ENCODE measurements around the gene VKORC1L1.
"Not testable (repeated sequence)": the region's sequence is repeated elsewhere in the genome, so short reads cannot be mapped to it uniquely, and the experiment has no call there.

VKORC1L1 gene

DNA sequence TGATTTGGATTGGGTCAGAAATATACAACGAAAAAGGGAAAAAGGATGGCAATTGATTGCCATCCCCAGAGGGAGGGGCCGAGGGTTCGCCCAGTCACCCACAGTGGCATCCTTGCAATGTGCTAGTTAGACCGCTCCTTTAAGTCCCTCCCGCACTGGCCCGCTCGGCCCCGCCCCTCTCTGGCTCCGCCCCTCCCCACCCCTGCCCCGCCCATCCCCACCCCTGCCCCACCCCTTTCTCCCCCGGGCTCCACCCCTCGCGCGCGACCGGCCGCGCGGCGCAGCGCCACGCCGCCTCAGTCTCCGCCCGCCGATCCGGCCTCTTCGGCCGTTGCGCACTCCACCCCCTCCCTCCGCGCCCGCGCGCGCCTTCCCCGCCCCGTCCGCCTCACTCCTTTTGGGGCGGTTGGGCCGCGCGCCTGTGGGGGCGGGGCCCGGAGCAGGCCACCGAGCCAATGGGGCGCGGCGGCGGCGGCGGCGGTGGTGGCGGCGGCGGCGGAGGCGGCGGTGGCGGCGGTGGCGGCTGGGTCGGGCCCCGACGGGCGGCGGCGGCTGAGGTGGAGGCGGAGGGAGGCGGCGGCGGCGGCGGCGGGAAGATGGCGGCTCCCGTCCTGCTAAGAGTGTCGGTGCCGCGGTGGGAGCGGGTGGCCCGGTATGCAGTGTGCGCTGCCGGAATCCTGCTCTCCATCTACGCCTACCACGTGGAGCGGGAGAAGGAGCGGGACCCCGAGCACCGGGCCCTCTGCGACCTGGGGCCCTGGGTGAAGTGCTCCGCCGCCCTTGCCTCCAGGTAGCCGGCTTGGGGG lies at the start of gene VKORC1L1:
Gene VKORC1L1, plus strand, starts transcription at position 299 of the 806 bp plus-strand sequence. Its CDS starts 298 bp downstream, at position 597.
- DNase-seq: peak; percentile 96

DNA sequence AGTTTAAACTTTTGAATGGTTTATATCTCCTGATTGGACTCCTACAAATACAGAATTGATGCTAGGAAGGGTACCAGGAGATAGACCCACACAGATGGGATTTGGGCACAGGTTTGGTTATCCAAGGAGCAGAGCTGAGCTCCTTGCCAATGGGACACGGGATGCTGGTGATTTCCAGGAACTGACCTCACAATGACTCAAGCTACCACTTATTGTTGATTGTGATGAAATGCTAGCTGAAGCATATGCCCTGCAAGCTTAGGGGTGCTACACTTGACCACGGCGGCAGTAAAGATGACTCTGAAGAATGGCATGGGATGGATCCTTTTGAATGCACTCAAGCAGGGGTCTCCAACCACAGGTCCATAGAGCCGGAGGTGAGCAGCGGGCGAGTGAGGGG lies 45.5 kb upstream of the VKORC1L1 start:
- no peak for DNase-seq

DNA sequence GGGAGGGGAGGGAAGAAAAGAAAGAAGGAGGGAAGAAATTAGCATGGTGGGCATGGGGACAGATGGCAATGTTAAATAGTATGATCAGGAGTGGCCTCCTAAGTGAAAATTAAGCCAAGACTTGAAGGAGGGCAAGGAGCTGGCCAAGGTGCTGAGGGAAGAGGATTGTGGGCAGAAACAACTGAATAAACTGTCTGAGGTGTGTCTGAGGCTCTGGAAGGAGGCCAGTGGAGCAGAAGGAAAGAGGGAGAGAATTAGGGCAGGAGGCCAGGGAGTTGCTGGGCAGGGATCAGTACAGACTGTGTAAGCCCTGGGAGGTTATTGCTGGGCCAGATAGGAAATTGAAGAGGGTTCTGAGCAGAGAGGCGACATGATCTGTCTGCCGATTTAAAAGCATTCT lies 40.6 kb upstream of the VKORC1L1 start:
- DNase-seq: no peak

DNA sequence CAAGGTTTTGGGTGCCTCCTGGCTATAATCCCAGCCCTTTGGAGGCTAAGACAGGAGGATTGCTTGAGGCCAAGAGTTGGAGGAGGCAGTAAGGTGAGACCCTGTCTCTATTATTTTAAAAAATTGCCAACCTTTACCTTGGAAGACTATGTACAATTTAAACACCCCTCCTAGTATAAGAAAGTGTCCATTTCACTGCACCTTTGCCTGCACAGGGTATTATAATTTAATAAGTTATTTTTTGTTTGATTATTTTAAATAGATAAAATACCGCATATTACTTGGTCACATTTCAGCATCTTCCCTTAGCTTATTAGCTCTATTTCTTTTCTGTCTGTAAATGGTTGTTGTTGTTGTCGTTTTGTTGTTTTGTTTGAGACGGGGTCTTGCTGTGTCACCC lies 36.2 kb upstream of the VKORC1L1 start:
- not testable (repeated sequence) for DNase-seq

DNA sequence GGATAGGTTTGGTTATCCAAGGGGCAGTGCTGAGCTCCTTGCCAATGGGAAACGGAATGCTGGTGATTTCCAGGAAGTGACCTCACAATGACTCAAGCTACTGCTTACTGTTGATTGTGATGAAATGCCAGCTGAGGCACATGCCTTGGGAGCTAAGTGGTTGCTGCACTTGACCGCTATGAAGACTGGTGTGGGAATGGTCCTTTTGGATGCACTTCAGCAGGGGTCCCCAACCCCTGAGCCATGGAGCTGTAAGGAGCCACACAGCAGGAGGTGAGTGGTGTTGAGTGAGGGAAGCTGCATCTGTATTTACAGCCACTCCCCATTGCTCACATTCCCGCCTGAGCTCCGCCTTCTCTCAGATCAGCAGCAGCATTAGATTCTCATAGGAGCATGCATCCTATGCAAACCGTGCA lies 35.3 kb upstream of the VKORC1L1 start:
- not testable (repeated sequence) for DNase-seq

DNA sequence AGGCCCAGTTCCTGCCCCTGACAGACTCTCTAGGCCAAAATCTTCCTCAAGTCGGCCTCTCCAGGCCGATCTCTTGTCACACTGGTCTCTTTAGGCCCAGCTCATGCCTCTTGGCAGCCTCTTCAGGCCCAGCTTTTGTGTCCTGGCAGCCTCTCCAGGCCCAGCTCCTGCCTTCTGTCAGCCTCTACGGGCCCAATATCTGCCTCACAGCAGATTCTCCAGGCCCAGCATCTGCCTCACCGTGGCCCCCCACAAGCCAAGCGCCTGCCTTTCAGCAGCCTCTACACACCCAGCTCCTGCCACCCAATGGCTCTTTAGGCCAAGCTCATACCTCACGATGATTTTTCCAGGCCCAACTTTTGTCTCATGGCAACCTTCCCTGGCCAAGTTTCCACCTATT lies 33.0 kb upstream of the VKORC1L1 start:
- DNase-seq: no peak

DNA sequence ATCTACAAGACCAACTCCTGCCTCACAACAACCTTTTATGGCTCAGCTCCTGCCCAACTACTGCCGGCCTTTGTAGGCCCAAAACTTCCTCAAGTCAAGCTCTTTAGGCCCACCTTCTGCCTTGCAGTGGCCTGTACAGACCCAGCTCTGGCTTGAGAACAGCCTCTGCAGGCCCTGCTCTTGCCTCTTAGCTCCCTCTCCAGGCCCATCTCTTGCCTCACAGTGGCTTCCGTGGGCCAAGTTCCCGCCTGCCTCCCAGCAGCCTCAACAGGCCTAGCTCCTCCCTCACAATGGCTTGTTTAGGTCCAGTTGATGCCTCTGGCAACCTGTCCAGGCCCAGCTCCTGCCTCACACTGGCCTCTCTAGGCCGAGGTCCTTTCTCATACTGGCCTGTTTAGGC lies 32.4 kb upstream of the VKORC1L1 start:
- no peak for DNase-seq

DNA sequence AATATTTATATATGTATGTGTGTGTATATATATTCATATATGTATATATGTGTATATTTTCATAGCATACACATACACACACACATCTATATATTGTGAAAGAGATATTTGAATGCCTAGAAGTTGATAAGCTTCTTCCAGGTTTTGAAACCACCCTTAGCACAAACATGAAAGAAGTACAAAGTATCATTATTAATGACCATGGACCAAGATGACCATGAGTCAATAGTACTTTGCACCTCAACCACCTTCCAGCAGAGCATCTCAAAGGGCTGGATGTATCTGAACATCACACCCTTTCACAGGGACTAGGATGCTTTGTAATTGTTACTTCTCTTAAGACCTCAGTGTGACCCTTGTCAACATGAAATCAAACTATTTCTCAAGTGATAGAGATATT lies 29.3 kb upstream of the VKORC1L1 start:
- not testable (repeated sequence) for DNase-seq

DNA sequence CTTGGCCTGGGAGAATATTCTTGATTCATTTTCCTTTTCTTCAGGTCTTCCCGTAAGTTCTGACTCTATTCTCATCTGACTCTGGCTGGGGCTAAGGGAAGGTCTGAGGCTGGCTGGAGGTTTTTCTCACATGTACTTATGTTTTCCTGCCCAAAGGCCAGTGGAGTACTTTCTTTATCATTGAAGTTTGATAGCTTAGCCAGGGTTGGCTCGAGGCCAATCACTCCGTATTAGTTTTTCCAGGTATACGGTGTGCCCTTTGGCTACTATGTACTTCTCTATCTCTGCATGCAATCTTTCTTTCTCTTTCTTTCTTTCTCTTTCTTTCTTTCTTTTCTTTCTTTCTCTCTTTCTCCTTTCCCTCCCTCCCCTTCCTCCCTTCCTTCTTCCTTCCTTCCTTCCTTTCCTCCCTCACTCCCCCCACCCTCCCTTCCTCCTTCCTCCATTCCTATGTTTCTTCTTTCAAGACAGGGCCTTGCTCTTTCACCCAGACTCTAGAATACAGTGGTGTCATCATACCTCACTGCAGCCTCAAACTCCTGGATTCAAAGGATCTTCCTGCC lies 26.8 kb upstream of the VKORC1L1 start:
- DNase-seq: no peak

DNA sequence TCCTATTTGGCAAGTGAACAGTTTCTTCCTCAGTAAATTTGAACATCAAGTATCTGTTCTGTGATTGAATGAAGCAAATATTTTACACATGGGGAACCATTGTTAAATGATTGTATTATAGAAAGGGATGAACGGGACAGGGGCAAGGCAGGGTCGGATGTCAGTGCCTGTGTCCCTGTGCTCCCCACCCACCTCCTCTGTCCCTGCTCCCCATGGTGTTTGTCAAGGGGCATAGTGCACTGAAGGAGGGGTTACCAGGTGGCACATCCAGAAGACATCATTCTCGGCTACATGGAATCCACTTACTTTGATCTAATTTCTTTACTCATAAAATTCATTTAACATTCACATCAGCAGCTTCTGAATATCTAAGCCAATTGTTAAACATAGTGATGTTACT lies 19.4 kb upstream of the VKORC1L1 start:
- DNase-seq: not testable (repeated sequence)

DNA sequence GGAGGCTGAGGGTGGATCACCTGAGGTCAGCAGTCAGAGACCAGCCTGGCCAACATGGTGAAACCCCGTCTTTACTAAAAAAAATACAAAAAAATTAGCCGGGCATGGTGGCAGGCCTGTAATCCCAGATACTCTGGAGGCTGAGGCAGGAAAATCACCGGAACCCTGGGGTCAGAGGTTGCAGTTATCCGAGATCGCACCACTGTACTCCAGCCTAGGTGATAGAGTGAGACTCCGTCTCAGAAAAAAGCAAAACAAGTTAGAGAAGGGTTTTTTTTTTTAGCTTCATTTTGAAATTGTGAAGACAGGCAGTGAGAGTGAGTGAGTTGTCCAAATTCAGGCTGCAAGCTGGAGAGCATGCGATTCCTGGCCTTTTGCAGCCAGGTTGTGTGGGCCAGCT lies 19.0 kb upstream of the VKORC1L1 start:
- not testable (repeated sequence) for DNase-seq

DNA sequence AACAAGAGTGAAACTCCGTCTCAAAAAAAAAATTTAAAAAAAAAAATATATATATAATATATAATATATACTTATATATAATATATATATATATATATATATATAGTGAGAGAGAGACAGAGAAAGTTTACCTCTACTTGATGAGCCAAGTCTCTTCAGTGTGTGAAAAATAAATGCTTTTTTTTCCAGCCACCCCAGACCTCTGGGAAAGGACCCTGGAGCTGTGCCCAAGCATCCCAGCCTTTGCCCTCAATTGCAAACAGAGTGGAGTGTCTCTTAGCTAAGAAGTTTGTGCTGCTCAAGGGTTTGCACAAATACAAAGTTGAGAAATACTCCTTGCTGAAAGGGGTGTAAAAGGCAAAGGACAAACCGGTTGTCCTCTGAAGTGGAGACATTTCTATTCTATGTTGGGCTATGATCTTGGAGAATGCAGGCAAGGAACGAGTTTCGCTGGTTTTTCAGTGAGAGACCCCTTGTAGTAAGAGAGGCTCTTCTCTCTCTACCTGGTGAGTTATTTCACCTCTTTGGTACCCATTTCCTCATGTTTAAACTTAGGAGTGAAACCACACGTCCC lies 15.5 kb upstream of the VKORC1L1 start:
- not testable (repeated sequence) for DNase-seq

DNA sequence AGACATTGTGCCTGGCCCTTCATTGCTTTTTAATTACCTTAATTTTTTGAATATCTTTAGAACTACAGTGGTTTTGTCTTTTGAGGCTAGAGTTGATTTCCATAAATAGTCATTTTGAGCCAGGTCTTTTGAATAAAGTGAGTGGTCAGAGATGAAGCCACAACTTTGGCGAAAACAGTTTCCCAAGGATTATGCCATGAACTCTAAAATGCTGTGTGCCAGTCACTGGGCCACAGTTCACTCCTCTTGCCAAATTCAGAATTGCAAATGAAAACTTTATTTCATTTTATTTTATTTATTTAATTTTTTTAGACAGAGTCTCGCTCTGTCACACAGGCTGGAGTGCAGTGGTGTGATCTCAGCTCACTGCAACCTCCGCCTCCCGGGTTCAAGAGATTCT lies 14.2 kb upstream of the VKORC1L1 start:
- DNase-seq: not testable (repeated sequence)

DNA sequence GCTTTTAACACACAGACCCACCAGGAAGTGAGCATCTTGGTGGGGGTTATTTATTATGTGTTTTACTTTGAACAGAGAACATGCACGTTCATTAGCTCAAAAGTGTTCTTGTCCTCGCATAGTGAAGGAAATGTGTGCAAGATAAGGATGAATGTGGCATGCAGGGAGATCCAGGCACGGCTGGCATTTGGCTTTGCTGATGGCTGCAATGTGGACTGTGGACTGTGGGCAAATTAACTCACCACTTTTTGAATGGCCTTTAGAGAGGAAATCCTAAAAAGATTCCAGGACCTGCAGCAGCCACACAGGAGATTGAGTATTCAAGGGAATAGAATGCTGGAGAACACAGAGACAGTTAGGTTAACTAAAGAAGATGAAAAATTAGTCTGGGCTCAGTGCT lies 6.6 kb upstream of the VKORC1L1 start:
- not testable (repeated sequence) for DNase-seq

DNA sequence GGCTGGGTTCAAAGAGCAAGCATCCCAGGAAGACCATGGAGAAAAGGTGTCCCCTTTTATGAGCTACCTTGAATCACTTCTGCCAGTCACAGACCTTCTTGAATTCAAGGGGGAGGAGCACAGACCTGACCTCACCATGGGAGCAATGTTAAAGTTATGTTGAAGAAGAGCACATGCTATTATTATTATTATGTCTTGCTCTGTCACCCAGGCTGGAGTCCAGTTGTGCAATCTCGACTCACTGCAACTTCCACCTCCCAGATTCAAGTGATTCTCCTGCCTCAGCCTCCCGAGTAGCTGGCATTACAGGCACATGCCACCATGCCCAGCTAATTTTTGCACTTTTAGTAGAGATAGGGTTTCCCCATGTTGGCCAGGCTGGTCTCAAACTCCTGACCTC lies 5.2 kb upstream of the VKORC1L1 start:
- not testable (repeated sequence) for DNase-seq

DNA sequence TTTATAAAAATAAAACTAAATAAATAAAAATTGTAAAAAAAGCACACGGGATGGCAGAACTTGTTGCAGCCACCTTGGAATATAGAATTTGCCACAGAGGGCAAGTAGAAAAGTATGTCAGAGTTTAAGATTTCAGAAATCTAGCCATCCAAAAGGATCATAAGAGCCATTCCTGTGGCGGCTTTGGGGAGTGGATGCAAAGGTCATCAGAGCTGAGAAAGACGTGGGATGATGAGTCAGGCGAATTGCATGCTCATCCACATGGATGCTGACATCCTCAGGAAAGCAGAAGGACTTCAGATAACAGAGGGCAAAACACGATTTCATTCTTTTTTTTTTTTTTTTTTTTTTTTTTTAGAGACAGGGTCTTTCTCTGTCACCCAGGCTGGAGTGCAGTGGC lies 3.6 kb upstream of the VKORC1L1 start:
- DNase-seq: not testable (repeated sequence)

DNA sequence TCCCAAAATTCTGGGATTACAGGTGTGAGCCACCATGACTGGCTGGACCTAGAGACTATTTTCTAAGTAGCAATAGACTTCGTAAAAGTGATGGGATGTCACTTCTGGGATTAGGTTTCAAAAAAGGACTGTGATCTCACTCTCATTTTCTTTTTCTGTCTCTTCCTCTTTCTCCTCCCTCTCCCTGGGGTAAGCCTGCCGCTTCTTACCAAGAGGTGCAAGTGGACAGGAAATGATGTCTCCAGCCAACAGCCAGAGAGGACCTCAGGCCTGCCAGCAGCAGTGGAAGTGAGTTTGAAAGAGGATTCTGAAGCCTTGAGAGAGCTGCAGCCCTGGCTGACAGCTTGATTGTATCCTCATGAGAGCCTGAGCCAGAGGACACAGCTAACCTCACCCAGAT lies 1.4 kb upstream of the VKORC1L1 start:
- DNase-seq: not testable (repeated sequence)

DNA sequence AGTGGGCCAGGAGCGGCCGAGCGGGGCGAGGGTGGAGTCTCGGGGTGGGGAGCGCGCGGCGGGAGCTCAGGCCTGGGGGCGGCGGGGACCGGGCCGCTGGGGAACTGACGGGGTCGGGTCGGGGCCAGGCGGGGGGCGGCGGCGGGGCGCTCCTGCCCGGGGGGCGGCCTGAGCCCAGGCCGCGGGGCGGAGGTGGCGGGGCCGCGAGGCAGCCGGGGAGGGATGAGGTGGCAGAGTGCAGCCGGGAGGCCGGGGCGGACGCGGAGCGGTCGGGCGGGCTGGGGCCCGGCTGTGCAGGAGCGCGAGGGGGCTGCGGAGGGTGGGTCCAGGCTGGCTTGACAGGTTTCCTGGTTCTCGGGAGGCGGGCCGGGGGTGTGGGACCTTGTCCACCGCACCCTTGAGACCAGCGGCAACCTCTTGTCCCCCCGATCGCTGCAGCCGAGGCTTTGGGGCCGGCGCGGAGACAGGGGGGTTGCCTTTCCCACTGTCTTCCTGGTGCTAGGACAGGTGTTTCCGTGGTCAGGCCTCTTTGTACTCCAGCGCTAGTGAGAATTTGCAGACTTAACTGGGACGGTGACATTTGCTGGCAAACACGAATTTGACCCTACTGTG lies 814 bp downstream of the VKORC1L1 start:
- peak; percentile 41 for DNase-seq

DNA sequence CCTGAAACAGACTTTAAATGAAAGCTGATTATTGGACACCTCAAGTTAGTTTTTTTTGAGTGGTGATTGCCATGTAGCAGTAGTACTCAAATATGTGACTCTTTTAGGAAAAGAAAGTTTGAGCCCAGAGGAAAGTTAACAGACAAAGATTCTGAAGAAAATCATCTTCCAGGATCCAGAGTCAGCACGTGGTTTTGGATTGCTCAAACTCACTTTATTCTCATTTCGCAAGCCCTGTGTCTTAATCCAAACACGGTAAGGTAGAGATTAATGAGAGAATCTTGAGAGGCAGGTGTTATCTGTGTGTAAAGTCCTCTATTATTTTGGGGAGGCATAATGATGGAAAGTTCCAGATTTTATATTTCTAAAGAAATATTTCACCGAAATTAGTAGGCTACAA lies 2.8 kb downstream of the VKORC1L1 start:
- DNase-seq: not testable (repeated sequence)

DNA sequence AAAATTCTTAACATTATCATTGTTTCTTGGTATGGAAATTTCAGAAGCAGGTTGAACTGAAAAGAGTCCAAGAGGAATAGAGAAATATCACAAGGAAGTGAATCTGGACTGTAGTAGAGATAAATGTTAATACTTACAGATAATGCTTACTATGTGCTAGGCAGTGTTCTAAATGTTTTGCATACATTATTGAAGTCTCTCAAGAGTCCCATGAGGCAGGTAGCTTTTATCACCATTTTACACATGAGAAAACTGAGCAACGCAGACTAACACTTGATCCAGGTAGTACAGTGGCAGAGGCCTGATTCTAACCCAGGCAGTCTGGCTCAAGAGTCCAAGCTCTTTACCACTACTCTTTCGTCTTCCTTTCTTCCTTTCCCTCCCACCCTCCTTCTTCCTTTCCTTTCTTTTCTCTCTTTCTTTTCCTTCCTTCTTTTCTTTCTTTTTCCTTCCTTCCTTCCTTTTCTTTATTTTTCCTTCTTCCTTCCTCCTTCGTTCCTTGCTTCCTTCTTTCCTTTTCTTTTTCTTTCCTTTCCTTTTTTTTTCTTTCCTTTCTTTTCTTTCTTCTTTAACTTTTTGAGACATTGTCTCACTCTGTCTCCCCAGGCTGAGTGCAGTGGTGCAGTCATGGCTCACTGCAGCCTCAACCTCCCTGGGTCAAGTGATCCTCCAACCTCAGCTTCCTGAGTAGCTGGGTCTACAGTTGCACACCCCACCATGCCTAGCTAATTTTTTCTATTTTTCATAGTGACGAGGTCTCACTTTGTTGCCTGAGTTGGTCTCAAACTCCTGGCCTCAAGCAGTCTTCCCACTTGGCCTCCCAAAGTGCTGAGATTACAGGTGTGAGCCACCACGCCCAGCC lies 6.6 kb downstream of the VKORC1L1 start:
- DNase-seq: not testable (repeated sequence)

DNA sequence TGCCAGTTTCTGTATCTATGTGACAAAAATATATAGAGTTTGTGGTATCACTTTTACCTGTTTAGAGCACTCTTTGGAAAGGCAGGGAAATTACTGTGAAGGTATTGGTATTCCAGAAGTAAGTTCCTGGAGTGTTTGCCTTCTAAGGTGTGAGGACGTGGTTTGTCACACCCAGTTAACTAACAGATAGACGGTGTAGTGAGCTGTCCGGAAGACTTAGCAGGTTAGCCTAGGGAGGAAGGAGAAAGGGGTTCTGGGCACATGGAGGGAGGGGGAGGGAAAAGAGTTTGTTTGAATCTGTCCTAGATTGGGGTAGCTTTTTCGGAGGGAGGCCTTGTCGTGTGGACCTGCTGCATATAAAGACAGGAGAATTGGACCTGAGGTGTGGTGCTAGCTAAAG lies 7.4 kb downstream of the VKORC1L1 start:
- not testable (repeated sequence) for DNase-seq

DNA sequence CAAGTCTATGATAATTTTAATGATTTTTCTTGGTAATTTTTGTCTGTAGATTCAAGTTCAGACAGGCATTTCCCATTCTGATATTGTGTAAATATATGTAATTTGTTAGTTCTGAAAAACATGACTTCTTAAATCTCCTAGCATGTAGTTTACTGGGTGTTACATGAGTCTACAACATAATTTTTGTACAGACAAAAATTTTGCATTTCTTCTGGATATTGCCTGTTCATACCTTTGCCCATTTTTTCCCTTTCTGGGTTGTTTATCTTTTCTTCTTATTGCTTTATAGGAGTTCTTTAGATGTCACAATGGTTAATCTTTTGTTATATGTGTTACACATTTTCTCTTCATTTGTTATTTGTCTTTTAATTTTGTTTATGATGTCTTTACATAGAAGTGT lies 12.1 kb downstream of the VKORC1L1 start:
- not testable (repeated sequence) for DNase-seq

DNA sequence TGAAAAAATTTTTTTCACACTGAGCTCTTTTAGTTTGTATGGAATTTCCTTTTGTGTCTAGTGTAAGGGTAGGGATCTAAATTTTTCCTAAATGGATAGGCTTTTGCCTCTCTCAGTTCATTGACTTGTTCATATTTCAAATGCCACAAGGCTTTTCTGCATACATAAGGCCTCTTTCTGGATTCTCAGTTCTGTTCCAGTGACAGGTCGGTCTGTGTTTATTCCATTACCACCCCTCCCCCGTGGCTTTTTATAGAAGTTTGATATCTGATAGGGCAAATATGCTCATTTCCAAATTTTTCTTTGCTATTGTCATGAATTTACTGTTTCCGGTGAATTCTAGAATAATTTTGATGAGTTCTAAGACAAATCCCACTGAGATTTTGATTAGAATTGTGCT lies 12.7 kb downstream of the VKORC1L1 start:
- not testable (repeated sequence) for DNase-seq

Data from activated CD4-positive, CD25-positive, alpha-beta regulatory T cell treated with anti-CD3 and anti-CD28 coated beads, Interleukin-2, amount 50 U/mL, for 72 hours (primary cell).